ENCODE data around the gene STK11IP. TPM values are rescaled to one million over a fixed set of nuclear protein-coding genes. Genes with fewer than 3 reads are reported as not detected.

STK11IP gene
- total RNA-seq, 4 donors from 2014 or later: 33.9 to 77.0 (median 72.3) TPM

GRCh38 chr2:219613461-219614070, 15.9 kb downstream of the STK11IP start:
- Histone ChIP-seq H3K4me1 (peaks cover 0 to 11% (median 0%) of the 10 kb centered on the region in 4 donors), H3K36me3 (peaks cover 0 to 80% (median 0%) of the 10 kb centered on the region in 3 donors), H3K27me3 (no peaks in the 10 kb centered on the region), H3K4me3 (no peak overlapping the region), H3K9me3 (no peaks in the 10 kb centered on the region), H3K27ac (no peak overlapping the region)
- no peak for DNase-seq (ENCODE audit: low spot score in 2 of 2)
- TF ChIP-seq POLR2A (IDR thresholded peaks at IDR 0.05): no peak
- TF ChIP-seq CTCF (IDR thresholded peaks at IDR 0.05): no peak
- TF ChIP-seq EP300 (IDR thresholded peaks at IDR 0.05): no peak
- WGBS, 2 donors: 85 to 93% methylated on average over 10 to 11 of the region's 11 CpGs

DNA sequence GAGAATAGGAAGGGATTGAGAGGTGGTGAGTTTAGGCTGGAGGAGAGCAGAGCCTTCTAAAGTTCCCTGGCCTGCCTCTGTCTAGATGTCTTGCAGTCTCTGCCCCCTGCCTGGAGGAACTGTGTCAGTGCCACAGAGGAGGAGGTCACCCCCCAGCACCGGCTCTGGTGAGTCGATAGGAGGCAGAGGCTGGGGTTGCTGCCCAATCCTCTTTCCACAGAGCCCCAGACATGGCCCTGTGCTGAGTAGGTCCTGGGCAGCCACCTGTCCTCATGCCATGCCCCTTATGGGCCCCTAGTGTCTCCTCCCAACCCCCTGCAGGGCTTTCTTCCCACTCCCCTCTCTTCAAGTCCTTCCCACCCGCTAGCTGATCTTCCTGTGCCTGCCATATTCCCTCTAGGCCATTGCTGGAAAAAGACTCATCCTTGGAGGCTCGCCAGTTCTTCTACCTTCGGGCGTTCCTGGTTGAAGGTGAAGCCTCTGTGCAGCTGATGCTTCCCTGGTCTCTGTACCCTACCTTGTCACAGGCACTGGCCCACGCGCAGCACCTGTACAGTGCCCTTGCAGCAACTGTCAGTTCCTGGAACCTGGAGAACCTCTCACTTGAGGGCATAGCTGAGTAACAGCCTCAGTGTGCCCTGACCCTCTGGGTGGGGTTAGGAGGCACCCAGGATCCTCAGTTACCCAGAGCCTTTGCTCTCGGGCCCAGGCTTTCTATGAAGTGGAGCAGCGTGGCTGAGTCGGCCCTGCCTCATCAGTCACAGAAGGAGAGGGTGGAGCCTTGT, 16.6 kb downstream of the STK11IP start:
- WGBS, 2 donors: 91 to 96% methylated on average over 8 to 11 of the region's 11 CpGs
- no peak for TF ChIP-seq CTCF (IDR thresholded peaks at IDR 0.05)
- TF ChIP-seq POLR2A (IDR thresholded peaks at IDR 0.05): no peak
- TF ChIP-seq EP300 (IDR thresholded peaks at IDR 0.05): no peak
- H3K36me3 ChIP-seq: peaks cover 0 to 73% (median 0%) of the 10 kb centered on the region in 3 donors
- no peak for DNase-seq (ENCODE audit: low spot score in 2 of 2)
- no peak overlapping the region for H3K4me3 ChIP-seq
- H3K4me1 ChIP-seq: peaks cover 0 to 4% (median 0%) of the 10 kb centered on the region in 4 donors
- no peaks in the 10 kb centered on the region for H3K9me3 ChIP-seq
- H3K27me3 ChIP-seq: no peaks in the 10 kb centered on the region
- no peak overlapping the region for H3K27ac ChIP-seq

DNA sequence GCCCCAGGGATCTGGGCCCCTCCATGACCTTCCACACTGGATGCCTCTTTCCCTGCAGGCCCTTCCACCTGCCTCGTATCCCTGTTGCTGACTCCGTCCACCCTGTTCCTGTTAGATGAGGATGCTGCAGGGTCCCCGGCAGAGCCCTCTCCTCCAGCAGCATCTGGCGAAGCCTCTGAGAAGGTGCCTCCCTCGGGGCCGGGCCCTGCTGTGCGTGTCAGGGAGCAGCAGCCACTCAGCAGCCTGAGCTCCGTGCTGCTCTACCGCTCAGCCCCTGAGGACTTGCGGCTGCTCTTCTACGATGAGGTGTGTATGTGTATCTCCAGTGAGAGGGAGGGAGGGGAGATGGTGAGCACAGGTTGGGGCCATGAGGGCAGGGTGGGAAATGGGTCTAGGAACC, 17.4 kb downstream of the STK11IP start:
- Histone ChIP-seq H3K4me3 (no peak overlapping the region), H3K36me3 (peaks cover 0 to 65% (median 0%) of the 10 kb centered on the region in 3 donors), H3K4me1 (no peaks in the 10 kb centered on the region), H3K27ac (no peak overlapping the region), H3K27me3 (no peaks in the 10 kb centered on the region), H3K9me3 (no peaks in the 10 kb centered on the region)
- no peak for DNase-seq (ENCODE audit: low spot score in 2 of 2)
- no peak for TF ChIP-seq POLR2A (IDR thresholded peaks at IDR 0.05)
- no peak for TF ChIP-seq CTCF (IDR thresholded peaks at IDR 0.05)
- no peak for TF ChIP-seq EP300 (IDR thresholded peaks at IDR 0.05)
- 83 to 94% methylated on average over 7 to 11 of the region's 11 CpGs for WGBS, 2 donors

DNA sequence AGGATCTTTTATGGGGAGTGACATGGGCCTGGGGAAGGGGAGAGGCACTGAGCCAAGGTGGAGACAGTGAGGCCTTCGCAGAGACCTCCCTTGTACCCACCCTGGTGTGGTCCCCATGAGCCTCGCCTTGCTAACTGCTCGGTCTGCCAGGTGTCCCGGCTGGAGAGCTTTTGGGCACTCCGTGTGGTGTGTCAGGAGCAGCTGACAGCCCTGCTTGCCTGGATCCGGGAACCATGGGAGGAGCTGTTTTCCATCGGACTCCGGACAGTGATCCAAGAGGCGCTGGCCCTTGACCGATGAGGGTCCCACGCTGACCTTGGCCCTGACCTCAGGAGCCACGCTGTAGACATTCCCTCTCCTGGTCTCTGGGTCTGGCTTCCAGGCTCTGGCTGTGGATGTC, 18.2 kb downstream of the STK11IP start:
- TF ChIP-seq EP300 (IDR thresholded peaks at IDR 0.05): no peak
- TF ChIP-seq POLR2A (IDR thresholded peaks at IDR 0.05): no peak
- no peak for TF ChIP-seq CTCF (IDR thresholded peaks at IDR 0.05)
- Histone ChIP-seq H3K27me3 (no peaks in the 10 kb centered on the region), H3K27ac (no peak overlapping the region), H3K9me3 (no peaks in the 10 kb centered on the region), H3K36me3 (peaks cover 0 to 56% (median 0%) of the 10 kb centered on the region in 3 donors), H3K4me1 (no peaks in the 10 kb centered on the region), H3K4me3 (no peak overlapping the region)
- WGBS, 2 donors: 90 to 94% methylated on average over 6 to 8 of the region's 12 CpGs
- no peak for DNase-seq (ENCODE audit: low spot score in 2 of 2)

- DNase-seq (ENCODE audit: low spot score in 2 of 2): no peak
- TF ChIP-seq POLR2A (IDR thresholded peaks at IDR 0.05): no peak
- no peak for TF ChIP-seq CTCF (IDR thresholded peaks at IDR 0.05)
- no peak for TF ChIP-seq EP300 (IDR thresholded peaks at IDR 0.05)
- peaks cover 0 to 50% (median 0%) of the 10 kb centered on the region in 3 donors for H3K36me3 ChIP-seq
- H3K4me1 ChIP-seq: no peaks in the 10 kb centered on the region
- H3K4me3 ChIP-seq: no peak overlapping the region
- no peak overlapping the region for H3K27ac ChIP-seq
- H3K27me3 ChIP-seq: no peaks in the 10 kb centered on the region
- no peaks in the 10 kb centered on the region for H3K9me3 ChIP-seq
- 68 to 69% methylated on average over 3 of the region's 4 CpGs for WGBS, 2 donors
Measured at GRCh38 chr2:219616550-219616949, 18.9 kb downstream of the STK11IP start.

All from tibial nerve (tissue), 4 donors.